ENCODE measurements around the gene F2RL1.
"Not testable (repeated sequence)": the region's sequence is repeated elsewhere in the genome, so short reads cannot be mapped to it uniquely, and the experiment has no call there.

The F2RL1 gene, protein sequence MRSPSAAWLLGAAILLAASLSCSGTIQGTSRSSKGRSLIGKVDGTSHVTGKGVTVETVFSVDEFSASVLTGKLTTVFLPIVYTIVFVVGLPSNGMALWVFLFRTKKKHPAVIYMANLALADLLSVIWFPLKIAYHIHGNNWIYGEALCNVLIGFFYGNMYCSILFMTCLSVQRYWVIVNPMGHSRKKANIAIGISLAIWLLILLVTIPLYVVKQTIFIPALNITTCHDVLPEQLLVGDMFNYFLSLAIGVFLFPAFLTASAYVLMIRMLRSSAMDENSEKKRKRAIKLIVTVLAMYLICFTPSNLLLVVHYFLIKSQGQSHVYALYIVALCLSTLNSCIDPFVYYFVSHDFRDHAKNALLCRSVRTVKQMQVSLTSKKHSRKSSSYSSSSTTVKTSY

DNA sequence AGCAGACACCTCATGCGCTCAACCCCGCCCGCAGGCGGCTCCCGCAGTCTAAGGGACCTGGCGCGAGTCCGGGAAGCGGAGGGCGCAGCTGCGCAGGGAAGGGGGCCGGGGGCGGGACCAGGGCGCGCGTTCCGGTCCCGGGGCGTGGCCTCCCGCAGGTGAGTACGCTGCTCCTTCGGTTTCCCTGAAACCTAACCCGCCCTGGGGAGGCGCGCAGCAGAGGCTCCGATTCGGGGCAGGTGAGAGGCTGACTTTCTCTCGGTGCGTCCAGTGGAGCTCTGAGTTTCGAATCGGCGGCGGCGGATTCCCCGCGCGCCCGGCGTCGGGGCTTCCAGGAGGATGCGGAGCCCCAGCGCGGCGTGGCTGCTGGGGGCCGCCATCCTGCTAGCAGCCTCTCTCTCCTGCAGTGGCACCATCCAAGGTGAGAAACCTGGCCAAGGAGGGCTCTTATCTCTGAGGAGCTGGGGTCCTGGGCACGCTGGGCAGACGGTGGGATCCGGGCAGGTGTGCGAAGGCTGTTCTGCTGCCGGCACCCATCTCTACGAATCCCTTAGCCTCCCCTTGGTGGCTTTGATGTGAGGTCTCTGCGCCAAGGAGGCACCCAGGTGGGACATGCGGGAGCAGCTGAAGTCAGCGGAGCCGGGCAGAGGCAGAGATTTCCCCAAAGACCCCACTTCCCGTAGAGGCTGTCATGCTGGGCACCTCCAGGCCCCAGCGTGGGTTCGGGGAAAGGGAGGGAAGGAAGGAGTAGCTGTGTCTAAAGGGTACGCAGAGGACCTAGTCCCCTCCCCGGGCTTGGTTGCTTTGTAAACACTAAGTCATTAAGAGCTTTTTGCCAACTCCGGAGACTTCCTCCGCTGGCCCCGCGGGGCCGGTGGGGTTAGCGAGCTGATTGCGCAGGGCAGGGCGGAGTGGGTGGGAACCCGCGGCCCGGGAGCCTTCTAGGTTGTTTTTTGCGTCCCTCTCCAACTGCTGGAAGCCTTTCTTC is at the start of gene F2RL1:
TSS of gene F2RL1 (plus strand) at position 187 of the 988 bp plus-strand sequence. CDS start at position 340, 153 bp downstream.
- peak; percentile 63 for DNase-seq

DNA sequence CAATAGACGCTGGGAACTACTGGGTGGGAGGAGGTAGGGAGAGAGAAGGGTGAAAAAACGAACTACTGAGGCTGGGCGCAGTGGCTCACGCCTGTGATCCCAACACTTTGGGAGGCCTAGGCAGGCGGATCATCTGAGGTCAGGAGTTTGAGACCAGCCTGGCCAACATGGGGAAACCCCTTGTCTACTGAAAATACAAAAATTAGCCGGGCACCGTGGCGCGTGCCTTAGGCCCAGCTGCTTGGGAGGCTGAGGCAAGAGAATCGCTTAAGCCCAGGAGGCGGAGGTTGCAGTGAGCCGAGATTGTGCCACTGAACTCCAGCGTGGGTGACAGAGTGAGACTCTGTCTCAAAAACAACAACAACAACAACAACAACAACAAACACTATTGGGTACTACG is 47.8 kb upstream of the F2RL1 start:
- DNase-seq, result not testable (repeated sequence)

DNA sequence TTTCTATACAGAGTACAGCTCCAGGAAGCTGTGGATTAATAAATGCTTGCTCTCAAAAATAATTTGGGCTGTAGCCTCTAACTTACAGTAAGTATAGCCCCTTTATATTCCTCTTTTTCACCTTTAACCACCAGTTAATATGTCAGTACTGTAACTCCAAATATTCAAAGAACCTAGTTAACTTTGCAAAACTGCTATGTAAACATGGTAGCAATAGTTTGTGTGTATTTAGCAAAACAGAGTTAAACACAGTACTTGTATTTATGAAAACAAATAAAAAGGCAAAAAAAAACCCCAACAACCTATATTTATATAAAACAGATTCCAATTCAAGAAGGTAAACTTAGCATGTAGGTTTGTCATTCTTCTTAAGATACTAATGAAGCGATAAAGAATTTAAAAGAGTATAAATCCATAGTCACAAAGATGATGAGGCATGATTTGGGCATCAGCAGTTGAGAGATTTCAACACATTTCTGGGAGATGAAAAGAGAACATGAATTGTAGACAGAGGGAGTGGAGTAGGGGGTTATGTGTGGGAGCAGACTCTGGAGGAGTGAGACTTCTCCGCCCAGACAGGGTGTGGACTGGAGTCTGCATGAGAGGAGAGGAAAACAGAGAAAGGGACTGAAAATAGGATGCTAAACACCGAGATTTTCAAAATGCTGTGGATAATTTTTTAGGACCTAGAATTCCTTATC is 47.0 kb upstream of the F2RL1 start:
- DNase-seq, result no peak

GRCh38 chr5:76775921-76776320 is 42.9 kb upstream of the F2RL1 start:
- DNase-seq, result no peak

- DNase-seq, result no peak
These were observed 42.4 kb upstream of the F2RL1 start for GRCh38 chr5:76776391-76776790.

DNA sequence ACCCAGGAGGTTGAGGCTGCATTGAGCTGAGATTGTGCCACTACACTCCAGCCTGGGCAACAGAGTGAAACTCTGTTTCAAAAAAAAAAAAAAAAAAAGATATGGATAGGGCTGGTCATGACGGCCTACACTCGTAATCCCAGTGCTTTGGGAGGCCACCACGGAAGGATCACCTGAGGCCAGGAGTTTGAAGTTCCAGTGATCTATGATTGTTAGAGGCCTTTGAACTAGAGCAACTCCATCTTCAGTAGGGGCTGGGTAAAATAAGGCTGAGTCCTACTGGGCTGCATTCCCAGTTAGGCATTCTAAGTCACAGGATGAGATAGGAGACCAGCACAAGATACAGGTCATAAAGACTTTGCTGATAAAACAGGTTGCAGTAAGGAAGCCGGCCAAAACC is 38.2 kb upstream of the F2RL1 start:
- DNase-seq, result not testable (repeated sequence)

DNA sequence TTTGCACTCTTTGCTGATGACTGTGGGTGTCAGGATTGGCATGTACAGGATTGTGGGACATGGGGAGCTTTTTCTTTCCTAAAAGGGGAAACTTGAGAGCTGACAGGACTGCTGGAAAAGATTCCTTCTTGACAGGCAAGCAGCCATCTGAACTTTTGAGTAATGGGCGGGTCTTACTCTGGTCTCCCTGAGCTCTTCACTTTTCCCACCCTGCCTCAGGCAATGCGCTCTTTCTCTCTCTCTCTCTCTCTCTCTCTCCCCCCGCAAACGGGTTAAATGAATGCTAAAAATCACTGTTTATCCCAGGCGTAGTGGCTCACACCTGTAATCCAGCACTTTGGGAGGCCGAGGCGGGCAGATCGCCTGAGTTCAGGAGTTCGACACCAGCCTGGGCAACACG is 37.1 kb upstream of the F2RL1 start:
- DNase-seq, result no peak

DNA sequence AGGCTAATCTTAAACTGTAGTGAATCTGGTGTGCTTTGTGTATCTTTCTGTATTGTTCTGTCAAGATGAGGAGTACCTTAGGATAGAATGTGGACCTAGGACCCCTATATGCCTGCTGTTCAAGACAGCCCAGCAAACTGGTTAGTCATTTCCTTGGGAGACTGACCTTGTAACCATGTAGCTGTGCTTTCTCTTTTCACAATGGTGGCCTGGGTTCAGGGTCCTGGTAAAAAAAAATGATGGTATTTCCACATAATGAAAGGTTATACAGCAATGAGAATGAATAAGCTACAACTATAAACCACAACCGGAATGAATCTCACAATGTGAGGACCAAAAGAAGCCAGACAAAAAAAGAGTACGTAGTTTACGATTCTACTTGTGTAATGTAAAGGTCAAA is 36.4 kb upstream of the F2RL1 start:
- no peak for DNase-seq

DNA sequence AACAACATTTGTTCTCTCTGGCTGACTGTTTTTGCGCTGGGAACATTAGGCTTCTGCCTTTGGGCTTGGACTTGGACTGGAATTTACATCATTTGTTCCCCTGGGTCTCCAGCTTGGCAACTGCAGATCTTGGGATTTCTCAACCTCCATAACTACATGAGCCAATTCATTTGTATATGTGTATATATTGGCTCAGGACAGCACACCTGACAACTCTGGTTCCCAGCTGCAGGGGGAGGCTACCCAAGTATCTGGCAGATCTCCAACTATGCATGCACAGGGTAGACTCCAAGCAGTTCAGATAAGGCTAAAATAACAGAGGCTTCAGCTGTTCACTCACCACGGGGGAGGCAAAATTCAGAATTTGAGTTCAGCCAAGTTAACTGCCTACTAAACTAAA is 31.6 kb upstream of the F2RL1 start:
- DNase-seq, result no peak

GRCh38 chr5:76788362-76788761 is 30.5 kb upstream of the F2RL1 start:
- DNase-seq, result no peak

DNA sequence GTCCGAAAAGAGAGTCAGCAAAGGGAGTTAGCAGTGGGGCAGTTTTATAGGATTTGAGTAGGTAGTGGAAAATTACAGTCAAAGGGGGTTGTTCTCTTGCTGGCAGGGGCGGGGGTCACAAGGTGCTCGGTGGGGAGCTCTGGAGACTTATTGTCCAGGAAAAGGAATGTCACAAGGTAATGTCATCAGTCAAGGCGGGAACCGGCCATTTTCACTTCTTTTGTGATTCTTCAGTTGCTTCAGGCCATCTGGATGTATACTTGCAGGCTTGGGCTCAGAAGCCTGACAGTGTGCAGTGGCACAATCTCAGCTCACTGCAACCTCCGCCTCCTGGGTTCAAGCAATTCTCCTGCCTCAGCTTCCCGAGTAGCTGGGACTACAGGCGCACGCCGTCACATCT is 29.6 kb upstream of the F2RL1 start:
- DNase-seq, result not testable (repeated sequence)

DNA sequence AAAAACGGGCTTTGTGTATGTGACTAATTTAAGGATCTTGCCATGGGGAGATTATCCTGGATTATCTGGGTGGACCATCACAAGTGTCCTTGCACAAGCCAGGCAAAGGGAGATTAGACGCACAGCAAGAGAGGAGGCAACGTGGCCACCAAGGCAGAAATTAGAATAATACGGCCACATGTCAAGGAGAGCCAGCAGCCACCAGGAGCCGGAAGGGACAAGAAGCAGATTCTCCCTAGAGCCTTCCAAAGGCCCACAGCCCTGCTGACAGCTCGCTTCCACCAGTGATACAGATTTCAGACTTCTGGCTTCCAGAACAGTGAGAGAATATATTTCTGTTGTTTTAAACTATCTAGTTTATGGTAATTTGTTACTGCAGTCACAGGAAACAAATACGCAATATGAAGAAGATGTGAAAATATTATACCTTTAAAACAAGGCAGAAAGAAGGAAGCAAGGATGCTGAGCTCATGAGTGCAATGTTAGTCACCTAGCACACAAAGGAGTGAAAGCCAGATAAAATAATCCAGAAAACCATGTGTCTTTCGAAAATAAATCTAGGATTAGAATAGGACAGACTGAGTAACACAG is 28.7 kb upstream of the F2RL1 start:
- DNase-seq, result no peak

- no peak for DNase-seq
These were observed 28.1 kb upstream of the F2RL1 start for GRCh38 chr5:76790632-76791290.

DNA sequence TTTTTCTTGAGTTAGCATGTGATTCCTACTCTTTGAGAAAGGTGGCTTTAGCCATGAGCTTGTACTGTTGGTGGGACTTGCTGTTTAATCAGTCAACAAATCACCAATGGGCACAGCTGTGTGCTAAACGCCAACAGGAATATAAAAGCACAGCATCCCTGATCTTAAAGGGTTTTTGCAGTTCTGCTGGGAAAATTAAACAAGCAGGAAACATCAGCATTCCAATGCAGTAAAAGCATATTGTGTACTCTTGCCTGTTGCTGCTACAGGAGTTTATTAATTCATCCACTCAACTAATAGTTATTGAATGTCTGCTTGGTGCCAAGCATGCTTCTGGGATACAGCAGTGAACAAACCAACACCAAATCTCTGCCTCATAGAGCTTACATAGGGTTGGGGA is 27.4 kb upstream of the F2RL1 start:
- no peak for DNase-seq

GRCh38 chr5:76794871-76795270 is 24.0 kb upstream of the F2RL1 start:
- no peak for DNase-seq

DNA sequence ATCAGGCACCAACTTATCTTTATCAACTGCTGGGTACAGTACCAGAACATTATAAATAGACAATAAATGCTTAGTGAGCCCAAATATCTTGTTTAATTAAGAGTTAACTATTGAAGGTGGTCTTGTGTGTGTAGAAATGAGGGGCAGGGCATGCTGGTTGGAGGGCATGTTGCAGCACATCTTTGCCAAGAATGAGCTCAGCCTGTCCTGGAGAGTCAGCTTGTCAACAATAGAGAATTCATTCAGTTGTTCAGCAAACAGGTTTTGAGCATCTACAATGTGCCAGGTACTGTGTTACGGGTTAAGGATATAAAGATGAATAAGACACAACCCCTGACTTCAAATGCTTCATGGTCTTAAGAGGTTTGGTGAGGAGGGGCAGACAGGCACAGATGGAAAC is 19.2 kb upstream of the F2RL1 start:
- DNase-seq, result no peak

DNA sequence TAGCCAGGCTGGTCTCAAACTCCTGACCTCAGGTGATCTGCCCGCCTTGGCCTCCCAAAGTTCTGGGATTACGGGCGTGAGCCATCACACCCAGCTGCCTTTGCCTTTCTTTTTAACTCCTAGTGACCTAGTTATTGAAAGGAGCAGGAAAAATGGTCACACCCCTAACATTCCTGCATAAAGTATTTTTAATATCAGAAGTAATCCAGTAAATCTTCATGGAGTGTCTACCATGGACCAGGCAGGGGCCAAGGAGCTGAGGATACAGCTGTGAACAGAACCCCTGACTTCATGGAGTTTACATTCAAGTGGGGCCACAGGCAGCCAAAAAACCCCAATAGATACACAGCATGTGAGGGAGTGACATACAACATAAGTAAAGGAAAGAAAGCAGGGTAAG is 18.3 kb upstream of the F2RL1 start:
- no peak for DNase-seq

- no peak for DNase-seq
These were observed 17.5 kb upstream of the F2RL1 start for GRCh38 chr5:76801159-76801802.

DNA sequence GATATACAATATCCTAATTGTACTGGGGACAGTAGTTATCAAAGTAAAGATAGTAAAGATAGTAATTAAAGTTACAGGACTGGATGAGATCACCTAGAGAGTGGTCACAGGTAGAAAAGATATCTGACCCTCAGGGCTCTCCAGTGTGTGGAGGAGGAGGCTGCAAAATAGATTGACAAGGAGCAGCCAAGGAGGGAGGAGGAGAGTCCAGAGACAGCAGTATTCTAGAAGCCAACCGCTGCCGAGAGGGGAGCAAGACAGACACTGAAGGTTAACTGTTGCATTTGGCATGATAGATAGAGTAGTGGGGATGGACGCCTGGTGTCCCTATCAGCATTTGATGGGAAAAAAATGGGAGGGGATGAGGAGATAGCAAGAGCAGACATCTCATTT is 17.0 kb upstream of the F2RL1 start:
- no peak for DNase-seq

- DNase-seq, result no peak
These were observed 14.6 kb upstream of the F2RL1 start for GRCh38 chr5:76804266-76804665.

- no peak for DNase-seq
These were observed 12.9 kb upstream of the F2RL1 start for GRCh38 chr5:76805821-76806505.

Measured in activated CD8-positive, alpha-beta memory T cell treated with anti-CD3 and anti-CD28 coated beads, Interleukin-2, amount 50 U/mL, for 4 hours (primary cell).